Activated T-cell treated with anti-CD3 and anti-CD28 coated beads for 4 hours (primary cell): Measurements from ENCODE around the gene SLC22A3.
"Not testable (repeated sequence)": the region's sequence is repeated elsewhere in the genome, so short reads cannot be mapped to it uniquely, and the experiment has no call there.

Source experiments
- DNase-seq: peaks from one replicate; pipeline ENCODE4 v3.0.0-alpha.2; 2020

Gene SLC22A3

DNA sequence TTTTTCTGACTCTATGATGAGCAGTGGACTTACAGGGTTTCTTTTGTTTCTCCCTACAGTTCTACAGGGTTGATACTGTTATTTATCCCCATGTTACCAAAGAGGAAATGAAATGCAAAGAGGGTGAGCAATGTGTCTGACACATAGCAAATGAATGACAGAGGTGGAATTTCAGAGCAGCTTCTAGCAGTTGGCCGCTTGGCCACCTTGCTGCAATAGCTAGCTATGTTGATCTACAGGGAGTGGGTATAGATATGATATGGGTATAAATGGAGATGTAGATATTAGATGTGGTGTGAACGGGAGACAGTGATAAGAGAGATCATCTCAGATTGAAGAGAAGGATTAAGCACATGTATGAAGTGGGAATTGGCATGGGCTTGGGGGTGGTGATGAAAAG is 10.9 kb upstream of the SLC22A3 start:
- DNase-seq = no peak

DNA sequence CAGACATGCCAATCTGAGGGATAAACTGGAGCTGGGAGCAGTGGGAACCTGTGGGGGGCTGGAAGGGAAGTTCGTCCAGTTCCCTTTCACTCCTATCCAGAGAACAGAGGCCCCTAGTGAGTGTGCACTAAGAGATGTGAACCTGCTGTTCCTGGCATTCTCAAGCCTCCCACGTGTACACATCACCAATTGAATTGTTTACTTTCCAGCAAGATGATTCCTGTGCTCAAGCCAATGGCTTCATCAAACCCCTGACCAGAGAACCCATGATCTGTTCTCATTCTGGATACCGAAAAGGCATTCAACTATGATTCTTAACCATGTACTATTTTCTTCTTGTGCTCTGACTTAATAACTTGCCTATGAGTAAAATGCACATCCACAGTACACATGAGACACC is 10.2 kb upstream of the SLC22A3 start:
- no peak for DNase-seq

DNA sequence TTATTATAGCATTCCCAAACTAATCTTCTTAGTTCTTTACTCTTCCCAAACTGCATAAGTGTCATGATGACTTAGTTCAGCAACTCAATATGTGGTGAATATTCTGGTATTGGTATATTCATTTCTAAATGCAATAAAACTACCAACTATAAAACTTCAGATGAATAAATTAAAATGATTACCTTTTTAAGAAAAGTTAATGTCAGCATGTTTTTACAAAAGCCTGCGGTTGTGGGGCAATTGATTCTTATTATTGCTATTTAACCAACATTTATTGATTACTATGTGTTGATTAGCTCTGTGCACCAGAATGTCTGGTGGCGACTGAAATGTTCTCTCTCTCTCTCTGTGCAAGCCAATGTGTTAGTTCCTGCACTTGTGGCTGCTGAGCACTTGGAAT is 5.0 kb upstream of the SLC22A3 start:
- no peak for DNase-seq

GRCh38 chr6:160344271-160344670 is 3.9 kb upstream of the SLC22A3 start:
- DNase-seq = no peak

DNA sequence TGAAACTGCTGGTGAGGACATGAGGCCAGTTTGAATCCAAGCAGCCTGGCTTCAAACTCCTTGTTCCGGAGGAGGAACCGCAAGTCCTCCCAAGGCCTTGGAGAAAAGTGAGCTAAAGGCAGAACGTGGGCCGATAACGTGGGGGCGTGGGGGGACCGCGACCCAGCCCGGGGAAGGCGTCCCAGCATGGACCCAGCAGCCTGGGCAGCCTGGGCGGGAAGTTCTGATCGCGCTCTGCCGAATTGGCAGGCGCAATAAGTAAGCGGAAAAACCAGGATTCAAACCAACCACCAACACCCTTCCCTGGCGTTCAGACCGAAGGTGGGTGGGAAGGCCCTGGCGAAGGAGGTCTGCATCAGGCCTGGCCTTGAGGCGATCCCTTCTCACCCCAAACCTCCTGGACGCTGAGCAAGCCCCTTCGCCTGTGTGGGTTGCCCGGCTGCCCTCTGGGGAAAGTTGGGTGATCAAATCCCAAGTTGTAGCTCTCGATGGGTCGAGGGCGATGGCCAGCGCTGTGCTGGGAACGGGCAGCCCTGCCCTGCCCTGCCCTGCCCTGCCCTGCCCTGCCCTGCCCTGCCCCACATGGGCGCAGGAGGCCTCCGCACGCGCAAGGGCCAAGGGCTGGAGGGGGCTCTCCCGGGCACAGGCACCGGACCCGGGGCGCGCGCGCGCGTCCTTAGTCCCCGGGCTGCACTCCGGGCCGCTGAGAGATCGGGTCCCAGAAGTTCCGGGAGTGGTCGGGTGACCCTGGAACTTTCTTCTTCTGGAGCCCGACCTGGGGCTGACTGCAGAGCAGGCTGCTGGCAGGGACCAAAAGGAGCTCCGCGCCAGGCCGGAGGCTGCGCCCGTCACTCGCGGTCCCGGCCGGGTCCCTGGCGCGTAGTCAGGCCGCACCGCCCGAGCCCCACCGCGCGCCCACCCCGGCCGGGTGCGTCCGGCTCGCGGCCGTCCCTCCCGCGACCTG is 637 bp upstream of the SLC22A3 start:
- no peak for DNase-seq

DNA sequence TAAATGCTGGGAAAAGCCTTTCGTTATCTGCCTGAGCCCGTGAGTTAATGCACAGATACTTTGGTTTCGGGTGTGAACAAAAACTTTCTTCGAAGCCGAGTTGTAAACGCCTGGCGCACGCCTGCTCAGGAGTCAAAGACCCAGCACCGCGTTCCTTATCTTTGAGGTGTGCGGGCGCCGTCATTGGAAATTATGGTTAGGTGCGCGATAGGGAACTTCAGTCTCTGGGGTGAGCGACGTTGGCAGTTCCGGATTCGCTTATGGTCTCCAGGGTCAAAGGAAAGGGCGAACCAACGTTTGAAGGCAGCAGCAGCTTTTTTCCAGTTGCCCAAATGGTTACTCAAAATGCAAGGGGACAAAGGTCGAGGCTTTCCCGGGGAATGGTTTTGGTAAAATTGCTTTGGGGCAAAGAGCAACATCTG is 853 bp downstream of the SLC22A3 start:
- no peak for DNase-seq

- DNase-seq = no peak
Observed at GRCh38 chr6:160349814-160350350, 1.7 kb downstream of the SLC22A3 start.

- no peak for DNase-seq
Observed at GRCh38 chr6:160353950-160354496, 5.8 kb downstream of the SLC22A3 start.

DNA sequence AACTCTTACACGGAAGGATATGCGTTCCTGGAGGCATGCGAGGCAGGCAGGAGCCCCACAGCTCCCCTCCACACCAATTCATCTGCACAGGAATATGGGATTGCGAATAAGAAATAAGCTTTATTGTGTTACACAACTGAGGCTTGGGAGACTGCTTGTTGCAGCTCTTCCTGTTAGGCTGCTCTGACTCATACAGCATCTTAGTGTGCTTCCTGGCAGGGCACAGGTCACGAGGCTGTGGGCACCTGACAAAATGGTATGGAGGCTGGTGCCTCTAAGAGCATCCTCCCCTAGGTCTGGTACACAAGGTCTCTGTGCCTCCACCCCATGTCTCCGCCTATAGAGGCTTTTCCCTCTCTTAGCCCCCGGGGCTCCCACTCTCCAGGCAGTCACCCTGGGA is 6.8 kb downstream of the SLC22A3 start:
- DNase-seq = no peak

- no peak for DNase-seq
Observed at GRCh38 chr6:160356074-160356744, 8.0 kb downstream of the SLC22A3 start.

- DNase-seq = no peak
Observed at GRCh38 chr6:160357088-160357487, 8.9 kb downstream of the SLC22A3 start.

GRCh38 chr6:160358225-160359119 is 10.3 kb downstream of the SLC22A3 start:
- no peak for DNase-seq

- no peak for DNase-seq
Observed at GRCh38 chr6:160360955-160361354, 12.8 kb downstream of the SLC22A3 start.

DNA sequence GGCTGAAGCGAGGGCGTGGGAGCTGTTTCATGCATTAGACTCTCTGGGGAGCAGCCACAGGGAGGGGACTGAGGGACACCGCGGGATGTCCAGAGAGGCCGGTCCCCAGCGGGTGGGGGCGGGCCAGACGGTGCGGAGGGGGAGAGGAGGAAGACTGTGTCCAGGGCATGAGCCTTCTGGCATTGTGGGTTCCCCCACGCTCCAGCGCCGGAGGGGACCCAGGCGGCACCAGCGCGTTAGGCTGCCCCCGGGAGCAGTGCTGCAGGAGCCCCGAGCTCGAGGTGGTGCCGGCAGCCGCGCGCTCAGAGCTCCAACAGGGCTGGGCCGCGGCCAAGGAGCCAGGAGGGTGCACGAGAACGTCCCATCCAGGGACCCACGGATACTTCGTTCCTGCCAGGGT is 14.4 kb downstream of the SLC22A3 start:
- no peak for DNase-seq

GRCh38 chr6:160363016-160363996 is 15.1 kb downstream of the SLC22A3 start:
- DNase-seq = no peak

GRCh38 chr6:160365117-160365516 is 16.9 kb downstream of the SLC22A3 start:
- DNase-seq = no peak

DNA sequence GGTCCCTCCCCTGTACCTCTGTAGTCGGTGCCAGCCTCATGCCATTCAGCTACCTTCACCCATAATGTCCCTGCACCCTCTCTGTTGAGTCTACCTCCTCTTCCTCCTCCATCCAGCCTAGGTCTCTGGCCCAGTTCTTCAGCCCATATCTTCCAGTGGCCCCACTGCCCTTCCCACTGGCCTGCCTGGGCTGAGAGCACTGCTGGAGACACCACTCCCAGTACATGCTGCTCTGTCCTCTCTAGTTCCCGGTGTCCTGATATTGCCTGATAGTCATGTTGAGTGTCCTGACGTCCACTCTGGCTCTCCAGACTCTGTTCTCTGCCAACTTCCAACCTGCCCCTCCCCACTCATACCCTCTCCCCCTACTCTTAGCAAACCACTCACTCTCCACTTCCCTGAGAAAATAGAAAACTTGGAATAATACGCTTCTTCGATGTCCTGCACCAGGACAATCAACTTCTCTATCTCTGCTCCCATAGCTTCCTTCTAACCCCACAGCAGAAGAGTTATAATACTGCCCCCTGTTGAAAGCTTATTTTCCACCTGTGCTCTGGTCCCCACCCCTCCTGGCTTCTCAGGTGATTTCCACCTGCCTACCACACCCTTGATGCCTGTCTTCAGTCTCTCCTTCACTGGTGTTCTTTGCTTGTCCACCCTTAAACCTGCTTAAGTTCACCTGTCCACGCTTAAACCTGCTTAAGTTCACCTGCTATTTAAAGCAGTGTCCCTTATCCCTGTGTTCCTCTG is 19.8 kb downstream of the SLC22A3 start:
- DNase-seq = no peak

DNA sequence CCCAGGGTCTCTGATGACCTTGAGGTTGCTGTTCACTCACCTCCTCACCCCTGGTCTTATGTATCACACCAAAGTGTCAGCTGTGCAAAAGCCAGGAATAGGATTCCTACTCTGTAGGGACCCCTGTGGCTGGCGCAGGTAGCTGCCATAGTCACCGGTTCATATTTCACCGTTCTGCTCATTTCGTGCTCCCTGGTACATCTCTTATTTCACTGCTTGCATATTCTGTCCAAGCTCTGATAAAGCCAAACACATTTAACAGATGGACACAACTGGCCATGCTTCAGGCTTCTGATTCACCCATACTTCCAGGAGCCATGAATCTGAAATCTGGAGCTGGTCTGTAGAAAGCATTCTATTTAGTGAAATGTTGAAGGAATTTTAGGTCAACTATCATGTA is 20.5 kb downstream of the SLC22A3 start:
- DNase-seq = no peak

DNA sequence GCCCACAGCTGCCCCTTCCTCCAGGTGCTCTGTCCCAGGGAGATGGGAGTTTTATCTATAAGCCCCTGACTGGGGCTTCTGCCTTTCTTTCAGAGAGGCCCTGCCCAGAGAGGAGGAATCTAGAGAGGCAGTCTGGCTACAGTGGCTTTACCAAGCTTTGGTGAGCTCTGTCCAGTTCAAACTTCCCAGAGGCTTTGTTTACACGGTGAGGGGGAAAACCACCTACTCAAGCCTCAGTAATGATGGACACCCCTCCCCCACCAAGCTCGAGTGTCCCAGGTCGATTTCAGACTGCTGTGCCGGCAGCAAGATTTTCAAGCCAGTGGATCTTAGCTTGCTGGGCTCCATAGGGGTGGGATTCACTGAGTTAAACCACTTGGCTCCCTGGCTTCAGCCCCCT is 25.4 kb downstream of the SLC22A3 start:
- DNase-seq = not testable (repeated sequence)

DNA sequence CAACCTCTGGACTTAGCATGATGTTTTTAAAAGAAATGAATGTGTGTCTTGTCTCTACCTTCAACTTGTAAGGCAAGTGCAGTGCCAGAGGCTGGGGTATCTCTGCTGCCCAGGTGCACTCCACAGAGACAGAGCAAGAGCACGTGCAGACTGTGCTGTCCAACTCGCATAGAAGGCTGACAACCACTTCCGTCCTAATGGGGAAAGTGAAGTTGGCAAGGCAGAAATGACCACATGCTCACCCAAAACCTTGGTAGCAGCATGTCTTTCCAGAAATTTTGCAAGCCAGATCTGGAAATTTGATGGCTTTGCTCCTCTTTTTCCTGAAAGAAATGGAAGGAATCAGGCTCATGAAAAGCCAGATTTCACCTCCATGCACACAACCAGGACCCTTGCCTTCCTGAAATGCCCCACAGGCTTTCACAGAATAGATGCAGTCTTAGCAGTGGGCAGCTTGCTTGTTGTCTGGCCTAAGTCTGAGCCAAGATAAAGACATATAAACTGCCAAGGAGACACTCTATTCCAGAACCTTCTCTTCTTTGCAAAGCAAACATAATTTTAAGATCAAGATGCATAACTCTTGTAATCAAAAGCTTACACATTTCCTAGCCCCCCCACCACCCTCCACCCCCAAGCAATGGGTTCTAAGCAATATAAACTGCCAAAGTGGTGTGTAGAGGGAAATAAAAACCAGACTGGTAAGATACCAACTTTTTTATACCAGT is 26.8 kb downstream of the SLC22A3 start:
- no peak for DNase-seq
